SIG-M5 (cell line): Measurements from ENCODE around the gene CNIH2.
"Not testable (repeated sequence)": the region's sequence is repeated elsewhere in the genome, so short reads cannot be mapped to it uniquely, and the experiment has no call there.

ENCODE experiments used
- DNase-seq: peaks from one replicate; lab custom pipeline; 2025; lab: John Stamatoyannopoulos, UW

The CNIH2 gene

DNA sequence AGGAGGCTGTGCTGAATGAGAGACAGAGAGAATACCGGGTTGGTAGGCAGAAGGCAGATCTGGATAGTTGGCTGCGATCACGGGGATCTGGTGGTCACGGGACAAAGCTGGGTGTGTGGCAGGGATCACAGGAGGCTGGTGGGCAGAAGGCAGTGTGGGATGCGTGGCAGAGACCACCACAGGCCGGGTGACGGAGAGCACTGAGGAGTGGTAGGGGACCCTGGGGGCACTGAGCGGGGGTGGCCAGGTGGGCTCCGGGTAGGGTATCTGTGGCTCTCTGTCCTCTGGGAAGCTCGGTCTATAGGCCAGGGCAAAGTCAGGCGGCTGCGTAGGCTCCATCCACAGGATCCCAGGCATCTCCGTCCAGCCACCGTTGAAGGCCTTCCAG lies 37.5 kb downstream of the CNIH2 start:
- DNase-seq: no peak

DNA sequence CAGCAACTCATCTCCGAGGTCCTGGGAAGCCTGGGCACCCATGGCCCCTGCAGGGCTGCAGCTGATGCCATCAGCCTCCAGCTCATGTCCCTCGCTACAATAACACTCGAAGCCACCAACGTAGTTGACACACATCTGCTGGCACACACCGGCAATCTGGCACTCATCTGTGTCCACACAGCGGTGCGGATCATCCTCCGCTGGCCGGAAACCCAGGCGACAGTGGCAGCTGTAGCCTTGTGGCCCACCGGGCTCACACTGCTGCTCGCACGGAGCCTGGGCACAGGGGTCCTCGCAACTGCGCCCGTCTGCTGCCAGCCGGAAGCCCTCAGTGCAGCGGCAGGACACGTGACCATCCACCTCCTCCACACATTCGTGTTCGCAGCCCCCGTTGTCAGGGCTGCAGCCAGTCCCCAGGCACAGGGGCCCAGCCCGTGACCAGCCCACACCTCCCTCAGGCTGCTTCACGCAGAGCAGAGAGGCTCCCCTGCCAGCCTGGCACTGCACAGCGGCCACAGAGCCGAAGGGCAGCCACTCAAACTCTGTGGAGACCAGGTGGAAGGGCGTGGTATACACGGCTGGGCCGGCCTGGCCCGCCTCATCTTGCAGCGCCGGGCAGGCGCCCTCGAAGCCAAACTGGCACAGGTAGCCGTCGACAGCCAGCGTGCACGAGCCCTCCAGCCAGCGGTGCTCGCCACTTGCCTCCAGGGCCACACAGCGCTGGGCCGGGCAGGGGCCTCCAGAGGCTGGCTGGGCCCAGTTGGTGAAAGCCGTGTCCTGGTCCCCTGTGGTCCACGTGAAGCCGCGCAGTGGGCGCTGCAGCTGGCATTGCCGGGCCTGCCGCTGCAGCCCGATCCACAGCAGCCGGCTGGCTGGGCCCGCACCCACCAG lies 38.2 kb downstream of the CNIH2 start:
- DNase-seq: no peak

DNA sequence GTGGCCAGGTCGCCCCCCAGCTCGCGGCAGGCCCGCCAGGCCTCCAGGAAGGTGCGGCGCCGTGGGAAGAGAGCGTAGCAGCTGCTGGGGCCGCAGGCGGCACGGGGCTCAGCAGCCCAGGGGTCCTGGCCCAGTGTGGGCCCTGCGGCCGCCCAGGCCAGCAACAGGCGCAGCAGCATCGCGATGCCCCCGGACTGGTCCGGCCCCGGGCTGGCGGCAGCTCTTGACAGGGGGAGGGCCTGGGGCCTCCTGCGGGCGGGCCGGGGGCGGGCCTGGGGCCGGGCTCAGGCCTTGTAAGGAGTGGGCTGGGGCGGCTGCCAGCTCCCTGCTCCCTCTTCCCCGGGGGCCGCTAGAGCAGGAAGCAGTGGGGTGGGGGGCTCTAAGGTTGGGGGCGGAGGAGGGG lies 38.9 kb downstream of the CNIH2 start, which contains the start of gene CD248:
TSS of gene CD248 (minus strand) at position 196 of the 403 bp plus-strand sequence. CDS start at position 179, 17 bp downstream.
- DNase-seq: no peak

DNA sequence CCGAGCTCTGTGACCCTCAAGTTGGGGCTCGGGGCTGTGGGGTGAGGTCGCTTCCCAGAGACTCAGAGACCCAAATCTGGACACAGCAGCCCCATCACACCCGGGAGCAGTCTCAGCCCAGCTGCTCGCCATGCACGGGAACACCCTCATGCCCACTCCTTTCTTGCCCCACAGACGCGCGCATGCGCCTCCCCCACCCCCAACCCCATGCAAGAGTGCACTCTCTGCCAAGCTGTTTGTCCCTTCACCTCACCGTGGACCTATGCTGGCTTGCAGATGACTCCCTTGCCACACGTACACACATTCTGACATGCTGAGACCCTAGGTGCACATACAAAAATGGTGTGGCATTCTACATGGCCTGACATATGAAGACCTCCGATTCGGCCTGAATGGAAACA lies 39.3 kb downstream of the CNIH2 start:
- DNase-seq: no peak

DNA sequence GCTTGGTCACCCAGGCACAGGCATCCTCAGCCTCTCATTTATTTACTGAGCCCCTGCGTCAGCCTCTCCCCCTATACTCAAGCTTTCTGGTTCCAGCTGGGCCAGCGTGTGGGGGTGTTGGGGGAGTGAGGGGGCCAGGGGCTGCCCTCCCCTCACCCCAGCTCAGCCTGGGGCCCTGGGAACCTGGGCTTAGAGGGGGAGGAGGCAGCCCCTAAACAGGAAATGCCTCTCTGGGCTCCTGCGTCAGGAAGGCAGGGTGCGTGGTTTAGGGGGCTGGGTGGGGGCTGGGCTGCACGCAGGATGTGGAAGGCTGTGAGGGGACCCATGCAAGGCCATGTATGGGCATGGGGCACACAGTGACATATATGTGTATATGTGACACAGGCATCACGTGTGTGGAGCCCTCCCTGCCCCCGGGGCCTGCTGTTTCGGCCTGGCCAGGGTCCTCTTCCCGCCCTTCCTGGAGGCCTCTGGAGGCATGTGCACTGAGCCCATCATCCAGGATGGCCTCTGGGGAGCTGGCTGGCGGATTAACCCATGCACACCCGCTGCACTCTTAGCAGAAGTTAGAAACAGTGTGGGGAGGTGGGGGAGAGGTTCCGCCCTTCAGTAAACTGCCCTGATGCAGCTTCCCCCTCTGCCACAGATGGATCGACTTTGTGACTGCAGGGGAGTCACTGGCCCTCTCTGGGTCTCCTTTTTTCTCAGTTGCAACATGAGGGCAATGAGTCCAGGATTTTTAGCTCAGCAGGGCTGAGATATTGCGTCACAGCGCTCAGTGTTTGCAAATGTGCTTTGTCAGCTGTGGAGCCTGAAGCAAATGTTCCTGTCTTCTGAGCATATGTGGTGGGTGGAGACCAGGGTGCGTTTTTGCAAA lies 40.0 kb downstream of the CNIH2 start:
- DNase-seq: peak; percentile 86

DNA sequence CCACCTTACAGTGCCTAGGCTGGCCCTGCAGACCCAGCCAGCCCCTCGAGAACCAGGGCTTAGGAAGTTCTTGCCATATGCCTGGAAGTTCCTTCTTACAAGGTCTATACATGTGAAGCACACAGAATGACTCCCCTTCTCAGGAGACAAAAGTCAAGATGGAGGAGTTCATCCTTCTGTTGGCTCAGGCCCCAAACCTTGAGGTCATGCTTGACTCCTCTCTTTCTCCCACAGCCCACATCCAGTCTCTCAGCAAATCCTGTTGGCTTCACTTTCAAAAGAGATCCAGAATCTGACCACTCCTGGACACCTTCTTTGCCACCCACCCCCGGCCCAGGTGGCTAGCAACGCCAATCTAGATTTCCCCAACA lies 40.6 kb downstream of the CNIH2 start:
- no peak for DNase-seq

DNA sequence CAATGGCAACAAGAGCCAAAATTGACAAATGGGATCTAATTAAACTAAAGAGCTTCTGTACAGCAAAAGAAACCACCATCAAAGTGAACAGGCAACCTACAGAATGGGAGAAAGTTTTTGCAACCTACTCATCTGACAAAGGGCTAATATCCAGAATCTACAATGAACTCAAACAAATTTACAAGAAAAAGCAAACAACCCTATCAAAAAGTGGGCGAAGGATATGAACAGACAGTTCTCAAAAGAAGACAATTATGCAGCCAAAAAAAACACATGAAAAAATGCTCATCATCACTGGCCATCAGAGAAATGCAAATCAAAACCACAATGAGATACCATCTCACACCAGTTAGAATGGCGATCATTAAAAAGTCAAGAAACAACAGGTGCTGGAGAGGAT lies 42.3 kb downstream of the CNIH2 start:
- DNase-seq: not testable (repeated sequence)

DNA sequence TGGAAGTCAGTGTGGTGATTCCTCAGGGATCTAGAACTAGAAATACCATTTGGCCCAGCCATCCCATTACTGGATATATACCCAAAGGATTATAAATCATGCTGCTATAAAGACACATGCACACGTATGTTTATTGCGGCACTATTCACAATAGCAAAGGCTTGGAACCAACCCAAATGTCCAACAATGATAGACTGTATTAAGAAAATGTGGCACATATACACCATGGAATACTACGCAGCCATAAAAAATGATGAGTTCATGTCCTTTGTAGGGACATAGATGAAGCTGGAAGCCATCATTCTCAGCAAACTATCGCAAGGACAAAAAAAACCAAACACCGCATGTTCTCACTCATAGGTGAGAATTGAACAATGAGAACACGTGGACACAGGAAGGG lies 42.8 kb downstream of the CNIH2 start:
- not testable (repeated sequence) for DNase-seq

DNA sequence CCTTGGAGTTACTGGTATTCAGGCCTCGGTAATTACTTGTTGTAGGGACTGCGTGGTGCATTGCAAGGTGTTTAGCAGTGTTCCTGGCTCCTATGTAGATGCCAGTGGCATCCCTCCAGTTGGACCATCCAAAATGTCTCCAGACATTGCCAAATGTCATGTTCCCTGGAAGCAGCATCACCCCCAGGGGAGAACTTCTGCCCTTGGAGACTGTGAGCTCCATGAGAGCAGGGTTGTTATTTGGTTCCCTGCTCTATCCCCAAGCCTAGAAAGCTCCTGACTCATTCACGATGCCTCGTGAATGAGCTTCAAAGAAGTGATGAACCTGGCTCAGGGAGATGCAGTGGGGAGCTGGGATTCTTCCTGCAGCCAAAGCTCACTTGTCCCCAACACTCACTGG lies 43.6 kb downstream of the CNIH2 start:
- DNase-seq: no peak

DNA sequence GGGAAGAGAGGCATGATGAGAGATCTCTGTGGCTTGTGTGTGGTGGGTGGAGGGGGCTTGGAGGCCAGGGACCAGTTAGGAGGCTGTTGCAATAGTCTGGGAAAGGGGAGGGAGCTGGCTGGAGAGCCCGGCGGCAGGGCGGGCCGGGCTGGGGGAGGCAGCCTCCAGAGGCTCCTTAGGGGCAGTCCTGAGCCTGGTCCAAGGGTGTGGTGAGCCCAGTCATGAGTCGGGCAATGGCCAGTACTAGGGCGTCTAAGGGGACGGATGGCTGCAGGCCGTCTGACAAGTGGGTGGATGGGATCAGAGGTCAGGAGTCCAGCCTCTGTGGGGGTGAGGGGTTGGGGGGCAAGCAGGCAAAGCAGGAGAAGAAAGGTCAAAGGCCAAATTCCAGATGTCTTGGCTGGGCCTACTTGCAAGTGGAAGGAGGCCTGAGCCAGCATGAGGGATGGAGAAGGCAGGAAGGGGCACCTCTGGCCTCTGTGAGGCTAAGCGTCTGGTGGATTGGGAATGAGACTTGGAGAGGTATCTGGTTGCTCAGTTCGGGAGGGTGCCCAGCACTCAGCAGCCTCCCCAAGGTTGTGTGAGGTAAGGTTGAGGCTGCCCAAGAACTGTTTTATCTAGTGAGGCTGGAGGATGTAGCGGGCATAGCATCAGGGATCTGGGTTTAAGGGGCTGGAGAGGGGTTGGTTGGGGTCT lies 44.9 kb downstream of the CNIH2 start:
- DNase-seq: no peak

DNA sequence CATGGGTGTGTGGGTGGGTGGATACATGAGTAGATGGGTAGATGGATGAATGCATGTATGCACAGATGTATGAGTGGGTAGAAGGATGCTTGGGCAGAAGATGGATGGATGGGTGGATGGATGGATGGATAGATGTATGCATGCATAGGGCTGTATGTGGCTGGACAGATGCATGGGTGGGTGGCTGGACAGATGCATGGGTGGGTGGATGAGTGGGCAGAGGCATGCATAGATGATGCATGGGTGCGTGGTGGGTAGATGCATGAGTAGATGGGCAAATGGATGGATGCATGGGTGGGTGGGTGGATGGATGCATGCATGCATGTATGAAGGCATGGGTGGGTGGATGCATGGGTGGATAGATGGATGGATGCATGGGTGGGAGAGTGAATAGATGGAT lies 45.7 kb downstream of the CNIH2 start:
- no peak for DNase-seq

DNA sequence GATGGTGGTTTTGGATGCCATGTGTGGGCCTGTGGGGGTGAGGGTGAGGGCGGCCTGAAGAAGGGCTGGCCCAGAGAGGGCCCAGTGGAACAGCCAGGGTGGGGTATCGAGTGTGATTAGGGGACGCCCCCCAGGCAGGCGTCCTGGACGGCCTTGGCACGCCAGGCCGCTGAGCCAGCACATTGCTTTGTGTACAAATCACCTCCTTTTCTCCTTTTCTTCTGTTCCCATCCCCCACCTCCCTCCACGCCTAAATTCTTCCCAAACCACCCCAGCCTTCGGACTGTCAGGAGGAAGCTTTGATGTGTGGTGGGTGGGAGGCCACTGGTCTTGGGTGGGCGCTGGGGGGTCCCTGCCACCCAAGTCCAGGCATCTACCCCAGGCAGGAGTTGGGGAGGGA lies 46.7 kb downstream of the CNIH2 start:
- DNase-seq: no peak

DNA sequence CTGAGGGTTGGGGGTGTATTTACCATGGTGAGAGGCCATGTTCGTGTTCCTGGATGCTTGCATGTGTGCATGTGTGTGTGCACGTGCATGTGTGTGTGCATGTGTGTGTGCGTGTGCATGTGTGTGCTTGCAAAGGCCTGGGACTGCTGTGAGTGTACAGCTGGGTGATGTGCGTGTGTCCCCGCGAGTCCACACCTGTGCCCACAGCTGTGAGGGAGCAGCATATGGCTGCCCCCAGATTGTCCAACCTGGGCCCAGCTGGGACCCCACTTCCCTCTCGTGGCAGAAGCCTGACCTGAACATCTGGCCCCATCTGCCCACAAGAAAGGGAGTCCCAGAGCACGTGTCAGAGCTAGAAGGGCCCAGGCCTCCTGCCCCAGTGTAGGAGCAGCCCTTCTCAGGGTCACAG lies 47.3 kb downstream of the CNIH2 start:
- no peak for DNase-seq

DNA sequence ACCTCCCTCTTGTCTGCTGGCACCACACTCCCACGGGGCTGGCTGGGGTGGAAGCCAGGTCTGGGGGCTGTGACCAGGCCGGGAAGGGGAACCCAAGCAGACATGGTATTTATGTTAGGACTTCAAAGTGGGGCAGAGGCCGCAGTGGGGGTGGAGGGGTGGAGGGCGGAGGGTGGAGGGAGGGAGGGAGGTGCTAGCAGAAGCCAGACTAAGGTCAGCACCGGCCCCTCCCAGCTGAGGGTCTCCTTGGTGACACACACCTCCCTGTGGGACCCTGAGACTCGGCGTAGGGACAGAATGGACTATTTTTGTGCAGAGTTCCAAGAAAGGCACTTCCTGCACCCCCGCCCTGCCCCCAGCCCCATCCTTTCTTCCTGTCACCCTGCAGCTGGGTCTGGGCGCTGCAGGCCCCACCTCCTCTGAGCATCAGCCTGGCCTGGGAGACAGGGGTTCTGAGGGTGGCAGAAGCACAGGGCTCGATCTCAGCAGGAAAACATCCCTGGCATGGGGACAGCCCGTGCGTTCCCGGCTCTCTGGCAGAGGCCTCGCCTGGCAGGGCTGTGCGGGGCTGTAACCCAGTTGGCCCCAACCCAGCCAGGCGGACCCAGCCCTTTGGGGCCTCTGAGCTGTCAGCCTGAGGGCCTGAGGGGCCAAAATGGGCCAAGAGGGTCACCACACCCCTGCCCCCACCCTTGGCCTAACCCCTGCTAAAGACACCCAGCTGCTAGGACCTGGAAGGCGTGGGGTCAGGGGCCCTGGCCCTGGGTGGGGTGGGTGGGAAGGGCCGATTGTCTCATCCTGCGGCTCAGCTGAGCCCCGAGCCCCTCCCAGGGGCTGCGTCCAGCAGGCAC lies 48.5 kb downstream of the CNIH2 start:
- no peak for DNase-seq

DNA sequence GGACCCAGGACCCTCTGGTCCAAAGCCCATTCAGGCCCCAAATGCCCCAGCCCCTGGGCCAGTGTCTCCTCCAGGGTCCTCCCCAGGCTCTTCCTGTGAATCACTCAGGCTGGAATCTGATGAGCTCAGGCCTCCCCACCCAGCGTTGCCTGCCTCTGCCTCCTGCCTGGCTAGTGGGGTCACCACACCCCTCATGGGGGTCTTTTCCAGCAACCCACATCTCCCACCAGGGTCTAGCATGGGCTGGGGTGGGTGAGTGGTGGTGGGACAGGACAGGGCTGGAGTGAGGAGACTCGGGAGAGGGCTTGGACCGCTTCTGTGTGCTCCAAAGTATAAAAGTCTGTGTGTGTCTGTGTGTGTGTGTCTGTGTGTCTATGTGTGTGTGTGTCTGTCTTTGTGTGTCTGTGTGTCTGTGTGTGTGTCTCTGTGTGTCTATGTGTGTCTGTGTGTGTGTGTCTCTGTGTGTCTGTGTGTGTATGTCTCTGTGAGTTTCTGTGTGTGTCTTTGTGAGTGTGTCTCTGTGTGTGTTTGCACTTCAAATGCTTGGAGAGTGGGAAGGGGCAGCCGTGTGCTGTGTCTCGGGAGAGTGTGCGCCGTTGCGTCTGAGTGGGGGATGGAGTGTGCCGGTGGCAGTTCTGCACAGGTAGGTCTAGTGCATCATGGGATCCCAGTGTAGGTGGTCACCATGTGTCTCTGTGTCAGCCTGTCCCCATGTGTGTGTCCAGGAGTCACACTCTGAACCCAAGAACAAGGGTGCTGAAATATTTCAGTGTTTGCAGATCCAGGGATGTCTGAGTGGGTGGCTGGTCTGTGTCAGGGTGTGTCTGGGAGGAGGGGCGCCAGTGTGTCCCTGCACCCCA lies 49.4 kb downstream of the CNIH2 start:
- no peak for DNase-seq

DNA sequence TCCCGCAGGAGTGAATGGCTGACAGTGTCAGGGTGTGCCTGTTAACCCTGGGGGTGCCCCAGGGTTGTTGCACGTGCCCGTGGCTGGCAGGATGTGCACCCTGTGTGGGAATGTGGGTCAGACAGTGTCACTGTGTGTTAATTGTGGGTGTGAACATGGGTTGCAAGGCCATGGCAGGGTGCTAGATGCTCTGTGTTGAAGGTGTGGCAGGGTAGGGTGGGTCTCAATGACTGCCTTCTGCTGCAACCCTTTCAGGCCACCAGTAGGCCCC lies 50.0 kb downstream of the CNIH2 start:
- DNase-seq: no peak

DNA sequence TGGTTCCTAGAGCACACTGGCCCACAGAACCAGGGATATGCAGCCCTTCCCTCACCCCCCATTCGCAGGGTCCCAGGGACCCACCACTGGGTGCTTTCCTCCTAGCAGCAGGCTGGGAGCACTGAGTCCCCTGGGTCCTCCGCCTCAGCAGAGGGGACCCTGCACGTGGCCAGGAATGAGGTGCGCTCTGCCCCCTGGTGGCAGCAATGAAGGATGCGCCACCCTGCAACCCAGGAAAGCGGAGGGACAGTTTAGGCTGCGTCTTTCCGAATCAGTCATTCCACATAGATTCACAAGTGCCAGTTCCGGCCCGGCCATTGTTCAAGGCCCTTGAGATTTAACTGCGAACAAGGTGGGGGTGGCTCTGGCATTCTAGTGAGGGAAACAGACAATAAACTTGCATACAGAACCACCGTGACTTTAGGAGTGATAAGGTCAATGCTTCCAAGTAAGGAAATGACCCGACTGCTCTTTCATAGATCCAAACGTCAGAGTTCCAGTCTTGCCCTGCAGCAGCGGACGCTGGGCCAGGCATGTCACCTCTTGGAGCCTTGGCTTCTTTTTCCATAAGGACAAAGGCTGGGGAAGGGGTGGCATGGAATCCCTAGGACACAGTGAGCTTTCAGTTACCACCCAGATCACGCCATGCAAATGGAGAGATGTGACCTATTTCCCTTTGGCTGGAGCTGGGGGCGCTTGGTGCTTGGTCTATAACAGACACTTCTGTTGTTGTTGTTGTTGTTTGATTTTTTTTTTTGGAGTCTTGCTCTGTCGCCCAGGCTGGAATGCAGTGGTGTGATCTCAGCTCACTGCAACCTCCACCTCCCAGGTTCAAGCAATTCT lies 50.5 kb downstream of the CNIH2 start:
- DNase-seq: no peak

DNA sequence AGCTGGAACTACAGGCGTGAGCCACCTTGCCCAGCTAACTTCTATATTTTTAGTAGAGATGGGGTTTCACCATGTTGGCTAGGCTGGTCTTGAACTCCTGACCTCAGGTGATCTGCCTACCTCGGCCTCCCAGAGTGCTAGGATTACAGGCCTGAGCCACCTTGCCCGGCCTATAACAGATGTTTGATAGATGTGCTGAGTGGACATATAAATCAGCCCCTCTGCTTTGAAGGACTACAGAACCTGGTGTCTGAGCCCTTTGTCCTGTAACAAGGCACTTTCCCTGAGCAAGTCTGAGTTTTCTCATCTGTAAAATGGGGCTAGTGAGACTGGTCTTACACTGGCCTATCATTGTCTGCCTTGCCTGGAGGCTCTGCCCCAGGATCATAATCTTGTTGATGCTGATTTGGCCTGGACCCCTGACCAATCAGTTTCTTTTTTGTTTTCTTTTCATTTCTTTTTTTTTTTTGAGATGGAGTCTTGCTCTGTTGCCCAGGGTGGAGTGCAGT lies 51.2 kb downstream of the CNIH2 start:
- no peak for DNase-seq

DNA sequence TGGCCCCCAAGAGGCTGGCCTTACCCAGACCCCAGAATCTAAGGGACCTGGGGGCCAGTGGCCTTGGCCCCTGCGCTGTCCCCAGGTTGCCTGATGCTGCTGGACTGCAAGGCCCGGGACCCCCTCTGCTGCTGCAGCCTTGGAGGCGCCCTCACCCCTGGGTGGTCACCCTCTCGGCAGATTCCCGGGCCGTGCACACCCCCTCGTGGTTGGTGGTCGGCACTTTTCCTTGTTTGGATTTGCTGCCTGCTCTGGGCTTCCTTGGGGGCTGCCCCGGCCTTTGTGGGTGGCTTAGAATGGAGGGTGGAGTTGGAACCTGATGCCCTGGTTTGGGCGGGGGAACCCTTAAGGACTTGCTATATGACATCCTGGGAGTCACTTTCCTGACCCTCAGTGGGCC lies 53.0 kb downstream of the CNIH2 start:
- DNase-seq: no peak
